ENCODE data around the gene CNTN4.
"Not testable (repeated sequence)": the region's sequence is repeated elsewhere in the genome, so short reads cannot be mapped to it uniquely, and the experiment has no call there.

CNTN4 gene

DNA sequence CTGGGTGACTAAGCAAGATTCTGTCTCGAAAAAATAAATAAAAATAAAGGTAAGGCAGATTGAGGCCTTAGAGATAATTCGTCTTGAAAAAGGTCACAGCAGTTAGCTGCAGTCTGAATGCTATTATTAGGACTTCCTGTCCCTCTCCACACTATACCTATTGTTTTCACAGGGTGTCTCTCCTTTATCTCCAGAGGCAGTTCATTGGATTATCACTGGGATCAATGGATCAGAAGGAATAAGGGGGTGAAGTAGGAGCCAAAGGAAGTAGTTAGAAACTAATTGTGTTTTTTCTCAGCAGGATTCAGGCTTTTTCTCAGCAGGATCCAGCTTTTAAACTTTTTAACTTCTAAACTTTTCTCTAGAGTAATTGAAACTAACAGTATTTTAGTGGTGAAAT, 684.6 kb downstream of the CNTN4 start:
- no peak for DNase-seq

- DNase-seq: no peak
Measured at GRCh38 chr3:2784627-2785026, 686.0 kb downstream of the CNTN4 start.

- no peak for DNase-seq
Measured at GRCh38 chr3:2790266-2790815, 691.7 kb downstream of the CNTN4 start.

- DNase-seq: no peak
Measured at GRCh38 chr3:2792432-2792831, 693.8 kb downstream of the CNTN4 start.

- no peak for DNase-seq
Measured at GRCh38 chr3:2793987-2794386, 695.3 kb downstream of the CNTN4 start.

- no peak for DNase-seq
Measured at GRCh38 chr3:2802429-2802828, 703.8 kb downstream of the CNTN4 start.

- DNase-seq: no peak
Measured at GRCh38 chr3:2807514-2807913, 708.8 kb downstream of the CNTN4 start.

DNA sequence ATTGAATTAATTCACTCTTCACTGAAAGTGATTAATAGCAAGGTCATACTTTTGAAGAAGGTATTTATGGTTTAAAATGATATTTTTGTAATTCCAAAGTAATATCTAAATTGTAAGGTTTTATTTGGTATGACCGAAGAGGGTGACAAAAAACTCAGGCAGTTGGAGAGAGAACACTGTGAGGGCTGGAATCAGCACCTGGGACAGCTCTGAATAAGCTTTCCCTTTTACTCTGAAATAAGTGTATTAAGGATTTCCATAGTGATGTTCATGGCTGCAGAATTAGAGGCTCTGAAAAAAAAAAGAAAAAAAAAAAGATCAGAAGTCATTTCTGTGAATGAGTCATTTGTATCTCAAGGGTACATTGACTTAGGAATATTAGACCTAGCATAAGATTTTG, 712.1 kb downstream of the CNTN4 start:
- DNase-seq: no peak

DNA sequence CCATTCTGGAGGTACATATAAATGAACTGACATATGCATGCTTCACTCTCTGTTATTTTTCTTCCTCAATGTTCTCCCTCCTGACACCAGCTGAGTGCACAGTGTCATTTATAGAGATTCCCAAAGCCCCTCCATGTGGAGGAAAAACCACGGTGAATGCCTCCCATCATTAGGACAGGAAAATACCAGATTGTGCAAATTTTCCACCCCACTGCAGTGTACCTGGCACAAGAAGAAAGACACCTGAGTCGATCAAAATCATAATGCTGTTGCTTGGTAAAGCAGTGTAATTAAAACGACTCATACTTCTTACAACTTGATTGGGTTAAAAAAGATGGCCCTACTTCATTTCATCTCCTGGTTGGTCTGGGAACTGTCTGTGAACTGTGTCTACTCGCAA, 720.9 kb downstream of the CNTN4 start:
- no peak for DNase-seq

- not testable (repeated sequence) for DNase-seq
Measured at GRCh38 chr3:2820982-2821381, 722.3 kb downstream of the CNTN4 start.

DNA sequence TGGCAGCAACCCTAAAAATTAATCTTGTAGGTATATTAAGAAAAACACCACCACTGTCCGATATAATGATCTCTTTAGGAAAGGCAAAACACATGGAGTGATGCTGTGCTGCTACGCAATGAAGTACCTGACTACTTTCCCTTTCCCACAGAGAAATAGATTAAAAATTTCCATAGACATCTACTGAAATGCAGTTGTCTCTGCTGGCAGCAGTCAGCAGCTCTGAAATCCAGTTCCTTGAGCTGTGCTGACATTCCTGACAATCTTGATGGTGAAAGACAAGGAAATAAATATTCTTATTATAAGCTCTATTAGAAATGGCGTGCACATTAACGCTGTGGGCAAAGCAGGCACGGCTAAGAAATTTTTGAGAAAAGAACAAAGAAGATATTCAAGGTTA, 723.9 kb downstream of the CNTN4 start:
- DNase-seq: no peak

- DNase-seq: peak in 1 of 51 donors; percentile 12
Measured at GRCh38 chr3:2823031-2823430, 724.4 kb downstream of the CNTN4 start.

GRCh38 chr3:2823437-2824211, 725.0 kb downstream of the CNTN4 start:
- no peak for DNase-seq

GRCh38 chr3:2826036-2826435, 727.4 kb downstream of the CNTN4 start:
- DNase-seq: no peak

GRCh38 chr3:2826453-2826852, 727.8 kb downstream of the CNTN4 start:
- DNase-seq: no peak

DNA sequence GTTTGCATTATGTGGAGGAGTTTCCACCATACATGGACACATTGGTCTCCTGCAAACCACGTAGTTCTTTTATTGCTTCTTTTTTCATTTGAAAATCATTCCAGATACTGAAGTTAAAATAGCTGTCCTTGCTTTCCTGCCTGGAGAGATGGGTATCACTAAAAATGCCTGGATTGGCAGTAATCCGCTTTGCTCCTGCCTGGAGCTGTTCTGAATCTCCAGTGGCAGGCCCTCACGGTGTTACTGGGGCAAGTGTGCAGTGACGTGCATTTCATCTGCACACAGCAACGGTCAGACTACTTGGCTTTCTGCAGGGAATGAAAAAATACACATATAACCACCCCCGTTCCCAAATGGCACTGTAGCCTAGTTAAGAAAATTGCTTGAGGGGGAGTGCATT, 738.6 kb downstream of the CNTN4 start:
- no peak for DNase-seq

DNA sequence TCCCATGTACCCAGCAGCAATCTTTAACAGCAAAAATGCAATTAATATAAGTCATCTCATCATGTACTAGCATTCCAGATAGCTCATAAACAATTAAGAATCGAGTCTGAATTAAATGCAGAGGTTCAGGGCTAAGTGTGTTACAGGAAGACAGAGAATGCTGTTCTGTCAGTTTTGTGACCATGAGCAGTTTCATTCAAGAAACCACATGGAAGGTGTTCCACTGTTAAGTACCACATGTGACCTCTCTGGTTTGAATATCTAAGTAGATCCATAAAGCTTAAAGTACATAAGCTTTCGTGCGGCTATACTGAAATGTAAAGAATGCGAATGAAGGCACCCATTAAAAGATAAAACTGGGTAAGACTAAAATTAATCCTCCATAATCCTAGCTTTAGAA, 739.2 kb downstream of the CNTN4 start:
- DNase-seq: no peak

DNA sequence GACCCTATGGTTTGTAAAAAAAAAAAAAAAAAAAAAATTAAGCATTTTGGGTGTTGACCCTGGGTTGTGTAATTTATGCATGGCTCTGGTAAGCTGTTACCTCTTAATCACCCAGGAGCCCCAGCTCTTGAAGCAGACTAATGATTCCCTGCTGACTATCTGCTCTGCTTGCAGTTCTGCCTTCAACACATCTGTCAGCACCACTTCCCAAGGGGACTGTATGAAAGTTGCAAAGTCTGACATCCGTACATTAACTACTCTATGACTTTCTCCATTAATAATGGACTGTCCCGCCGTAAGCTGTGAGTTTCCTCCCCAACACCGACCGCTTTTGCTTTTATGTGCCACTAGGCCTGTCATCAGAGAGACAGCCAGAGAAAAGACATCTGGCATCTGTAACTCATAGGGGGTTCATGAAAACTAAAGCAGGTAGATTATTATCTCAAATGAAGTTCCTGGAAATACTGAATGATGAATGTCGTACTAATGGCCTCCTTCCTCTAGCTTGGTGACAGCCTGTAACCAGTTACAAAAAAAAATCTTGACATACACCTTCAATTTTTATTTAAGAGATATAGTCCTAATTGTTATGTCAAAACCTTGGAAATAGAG, 740.0 kb downstream of the CNTN4 start:
- DNase-seq: no peak

DNA sequence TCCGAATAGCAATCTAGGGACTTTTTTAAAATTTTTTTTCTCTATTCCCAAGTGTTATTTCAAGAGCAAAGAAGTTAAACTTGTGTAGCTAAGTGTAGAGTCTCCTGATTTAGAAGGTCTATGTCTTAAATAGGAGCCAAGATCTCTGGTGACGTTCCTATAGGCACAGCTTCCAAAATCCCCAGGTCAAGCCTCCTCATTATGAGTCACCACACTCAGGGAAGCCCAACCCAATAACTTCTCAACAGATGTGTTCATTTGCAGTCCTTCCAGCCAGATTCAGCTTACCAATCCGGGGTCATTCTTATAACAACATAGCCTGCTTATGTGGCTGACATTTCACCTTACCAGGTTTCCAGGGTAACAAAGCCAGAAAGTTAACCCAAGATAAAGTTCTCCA, 741.2 kb downstream of the CNTN4 start:
- no peak for DNase-seq

DNA sequence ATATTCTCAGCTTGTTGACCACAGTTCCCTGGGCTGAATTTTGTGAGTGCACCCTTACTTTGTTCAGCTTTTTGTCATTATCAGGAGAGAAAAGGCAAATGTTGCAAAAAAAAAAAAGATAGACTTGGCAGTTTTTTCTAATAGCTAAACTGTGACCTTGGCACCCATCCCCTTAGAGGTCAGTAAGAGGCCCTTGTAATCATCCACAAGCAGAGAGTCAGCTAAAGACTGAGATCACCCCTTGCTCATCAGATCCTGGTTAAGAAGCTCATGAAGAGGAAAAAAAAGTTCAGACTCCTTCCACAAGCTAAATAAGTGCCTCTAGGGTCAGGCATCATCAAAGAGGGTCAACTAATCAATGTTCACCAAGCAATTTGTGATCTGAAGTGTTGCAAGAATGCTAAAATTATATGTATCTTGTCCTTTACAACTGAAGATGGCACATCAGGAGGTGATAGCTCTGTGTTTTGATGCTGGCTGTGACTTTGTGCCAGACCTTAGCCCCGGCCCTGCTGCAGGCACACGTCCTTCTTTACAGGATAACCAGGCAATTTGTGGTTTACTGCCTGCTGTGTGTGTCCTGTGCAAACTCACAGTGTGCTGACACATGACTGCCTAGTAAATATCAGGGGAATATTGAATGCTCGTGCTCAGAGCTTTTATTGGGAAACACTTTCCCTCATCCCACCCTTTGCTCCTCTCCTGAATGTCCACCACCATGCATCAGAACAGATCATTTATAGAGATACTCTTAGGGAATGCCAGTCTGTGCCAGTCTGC, 748.6 kb downstream of the CNTN4 start:
- no peak for DNase-seq

GRCh38 chr3:2849092-2849491, 750.4 kb downstream of the CNTN4 start:
- no peak for DNase-seq

GRCh38 chr3:2850701-2851100, 752.0 kb downstream of the CNTN4 start:
- no peak for DNase-seq
